Esophagus (tissue), 2 donors: Measurements from ENCODE around the gene AHCTF1. TPM values are rescaled to one million over a fixed set of nuclear protein-coding genes. Genes with fewer than 3 reads are reported as not detected.
"Not testable (repeated sequence)": the region's sequence is repeated elsewhere in the genome, so short reads cannot be mapped to it uniquely, and the experiment has no call there.

ENCODE experiments used
- H3K27ac ChIP-seq, 2 donors: one replicate each; pipeline ENCODE4 v1.5.1; 2013; ENCODE audit warnings: low read depth in 2 of 2, mild to moderate bottlenecking in 2 of 2, inconsistent platforms in 1 of 2, low read length in 1 of 2, moderate library complexity in 1 of 2
- H3K27me3 ChIP-seq, 2 donors: one replicate each; pipeline ENCODE4 v1.6.1; 2013; ENCODE audit warnings: low read length in 2 of 2, control low read depth in 1 of 2, mild to moderate bottlenecking in 1 of 2; ENCODE audit not compliant: insufficient read depth in 2 of 2, control insufficient read depth in 1 of 2
- H3K36me3 ChIP-seq, 2 donors: one replicate each; pipeline ENCODE4 v1.6.1; 2013; ENCODE audit warnings: low read length in 1 of 2; ENCODE audit not compliant: control insufficient read depth in 2 of 2, insufficient read depth in 2 of 2
- H3K4me1 ChIP-seq, 2 donors: one replicate each; pipeline ENCODE4 v1.6.1; 2013; ENCODE audit warnings: low read length in 1 of 2; ENCODE audit not compliant: control insufficient read depth in 2 of 2, insufficient read depth in 2 of 2
- H3K4me3 ChIP-seq, 2 donors: one replicate each; pipeline ENCODE4 v1.5.1; 2013; ENCODE audit warnings: low read length in 2 of 2, mild to moderate bottlenecking in 2 of 2, low read depth in 1 of 2, moderate library complexity in 1 of 2
- H3K9me3 ChIP-seq, 2 donors: one replicate each; pipeline ENCODE4 v1.6.1; 2013; ENCODE audit warnings: mild to moderate bottlenecking in 2 of 2, low read depth in 1 of 2, low read length in 1 of 2, moderate library complexity in 1 of 2; ENCODE audit not compliant: control insufficient read depth in 2 of 2, insufficient read depth in 1 of 2
- WGBS, 2 donors: extraction: QIAGEN DNeasy Blood & Tissue Kit; methylation state at CpG; one replicate each; pipeline ENCODE4 v1.1.7; 2013; 5-methylcytosine and 5-hydroxymethylcytosine counted together
- polyA plus RNA-seq, 2 donors: library from polyadenylated mRNA; stranded (reverse); fragments of 200-250 nt; gene quantifications; one replicate each; pipeline ENCODE4 v1.2.3, GENCODE V29; 2013
- donor health status: healthy with polysubstance abuse.
- donor health status: Bipolar disorder and iron deficiency.

AHCTF1 gene
- polyA plus RNA-seq, 2 donors: 5.5 to 7.3 TPM

DNA sequence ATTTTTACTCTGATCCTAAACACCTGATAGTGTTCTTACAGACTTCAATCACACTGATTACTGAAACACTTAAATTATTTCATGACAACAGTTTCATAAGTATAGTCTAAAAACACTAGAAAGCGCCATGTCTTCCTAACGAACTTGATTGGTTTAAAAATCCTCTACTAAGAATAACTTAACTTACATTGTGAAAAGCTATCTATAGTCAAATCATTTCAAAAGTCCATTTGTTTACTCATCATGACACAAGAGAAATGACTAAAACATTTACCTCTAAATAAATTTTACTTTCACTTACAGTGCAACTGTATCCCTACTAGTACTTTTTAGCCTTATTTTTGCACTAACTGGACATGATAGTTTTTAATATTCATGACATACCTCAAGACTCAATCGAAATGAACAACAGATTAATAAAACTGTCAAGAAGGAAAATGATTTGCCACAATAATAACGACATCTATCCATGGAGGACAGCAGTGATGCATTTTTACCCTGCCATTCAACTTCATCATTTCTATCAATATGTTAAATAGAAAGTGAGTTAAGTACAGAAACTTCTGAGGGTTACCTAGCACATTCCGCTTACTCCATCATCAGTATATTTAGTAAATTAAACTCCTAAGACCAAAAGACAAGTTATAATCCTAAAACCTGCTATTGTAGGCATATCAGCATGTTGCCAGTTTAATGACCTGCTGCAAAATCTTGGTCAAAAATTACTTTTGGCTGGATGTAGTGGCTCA is 38.4 kb downstream of the AHCTF1 start:
- H3K27me3 ChIP-seq: no peaks in the 10 kb centered on the region
- peaks cover 2 to 8% of the 10 kb centered on the region in 2 donors for H3K36me3 ChIP-seq
- no peak overlapping the region for H3K27ac ChIP-seq
- no peaks in the 10 kb centered on the region for H3K4me1 ChIP-seq
- 87 to 89% methylated on average over 5 of the region's 5 CpGs for WGBS, 2 donors
- no peaks in the 10 kb centered on the region for H3K9me3 ChIP-seq
- no peak overlapping the region for H3K4me3 ChIP-seq

- no peaks in the 10 kb centered on the region for H3K9me3 ChIP-seq
- no peaks in the 10 kb centered on the region for H3K4me1 ChIP-seq
- no peak overlapping the region for H3K4me3 ChIP-seq
- no peaks in the 10 kb centered on the region for H3K27me3 ChIP-seq
- H3K36me3 ChIP-seq: peaks cover 0 to 5% of the 10 kb centered on the region in 2 donors
- H3K27ac ChIP-seq: no peak overlapping the region
Observed at GRCh38 chr1:246891105-246891504, 40.6 kb downstream of the AHCTF1 start.

- Histone ChIP-seq H3K27me3 (no peaks in the 10 kb centered on the region), H3K36me3 (no peaks in the 10 kb centered on the region), H3K27ac (no peak overlapping the region), H3K9me3 (no peaks in the 10 kb centered on the region), H3K4me1 (no peaks in the 10 kb centered on the region), H3K4me3 (no peak overlapping the region)
- WGBS, 2 donors: 92 to 98% methylated on average over 2 of the region's 2 CpGs
Observed at GRCh38 chr1:246888522-246888921, 43.2 kb downstream of the AHCTF1 start.

- 73 to 78% methylated on average over 4 to 5 of the region's 5 CpGs for WGBS, 2 donors
- not testable (repeated sequence) for H3K36me3 ChIP-seq, H3K27ac ChIP-seq, H3K9me3 ChIP-seq, H3K27me3 ChIP-seq, H3K4me3 ChIP-seq, H3K4me1 ChIP-seq
Observed at GRCh38 chr1:246885389-246885788, 46.4 kb downstream of the AHCTF1 start.

GRCh38 chr1:246878551-246878950 is 53.2 kb downstream of the AHCTF1 start:
- 92 to 93% methylated on average over 4 of the region's 4 CpGs for WGBS, 2 donors
- Histone ChIP-seq H3K4me1 (no peaks in the 10 kb centered on the region), H3K27me3 (no peaks in the 10 kb centered on the region), H3K36me3 (no peaks in the 10 kb centered on the region), H3K9me3 (no peaks in the 10 kb centered on the region), H3K27ac (no peak overlapping the region), H3K4me3 (no peak overlapping the region)

DNA sequence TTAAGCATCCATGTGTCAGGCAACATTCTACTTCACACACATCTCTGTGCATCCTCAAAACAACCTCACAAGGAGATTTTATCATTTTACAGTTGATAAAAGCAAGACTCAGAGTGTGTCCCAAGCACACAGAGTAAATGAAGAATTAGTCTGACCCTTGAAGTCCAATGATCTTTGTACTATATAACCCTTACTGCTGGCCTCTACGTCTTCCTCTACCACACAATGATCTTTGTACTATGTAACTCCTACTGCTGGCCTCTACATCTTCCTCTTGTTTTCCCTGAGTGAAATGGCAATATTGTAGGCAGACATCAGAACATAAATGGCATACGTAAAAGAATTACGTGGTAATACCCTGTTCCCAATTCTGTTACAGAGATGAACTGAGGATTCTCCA is 55.3 kb downstream of the AHCTF1 start:
- Histone ChIP-seq H3K4me3 (no peak overlapping the region), H3K27ac (no peak overlapping the region), H3K4me1 (no peaks in the 10 kb centered on the region), H3K27me3 (no peaks in the 10 kb centered on the region), H3K9me3 (no peaks in the 10 kb centered on the region), H3K36me3 (peaks cover 0 to 6% of the 10 kb centered on the region in 2 donors)
- WGBS, 2 donors: 93 to 99% methylated on average over 3 of the region's 3 CpGs

DNA sequence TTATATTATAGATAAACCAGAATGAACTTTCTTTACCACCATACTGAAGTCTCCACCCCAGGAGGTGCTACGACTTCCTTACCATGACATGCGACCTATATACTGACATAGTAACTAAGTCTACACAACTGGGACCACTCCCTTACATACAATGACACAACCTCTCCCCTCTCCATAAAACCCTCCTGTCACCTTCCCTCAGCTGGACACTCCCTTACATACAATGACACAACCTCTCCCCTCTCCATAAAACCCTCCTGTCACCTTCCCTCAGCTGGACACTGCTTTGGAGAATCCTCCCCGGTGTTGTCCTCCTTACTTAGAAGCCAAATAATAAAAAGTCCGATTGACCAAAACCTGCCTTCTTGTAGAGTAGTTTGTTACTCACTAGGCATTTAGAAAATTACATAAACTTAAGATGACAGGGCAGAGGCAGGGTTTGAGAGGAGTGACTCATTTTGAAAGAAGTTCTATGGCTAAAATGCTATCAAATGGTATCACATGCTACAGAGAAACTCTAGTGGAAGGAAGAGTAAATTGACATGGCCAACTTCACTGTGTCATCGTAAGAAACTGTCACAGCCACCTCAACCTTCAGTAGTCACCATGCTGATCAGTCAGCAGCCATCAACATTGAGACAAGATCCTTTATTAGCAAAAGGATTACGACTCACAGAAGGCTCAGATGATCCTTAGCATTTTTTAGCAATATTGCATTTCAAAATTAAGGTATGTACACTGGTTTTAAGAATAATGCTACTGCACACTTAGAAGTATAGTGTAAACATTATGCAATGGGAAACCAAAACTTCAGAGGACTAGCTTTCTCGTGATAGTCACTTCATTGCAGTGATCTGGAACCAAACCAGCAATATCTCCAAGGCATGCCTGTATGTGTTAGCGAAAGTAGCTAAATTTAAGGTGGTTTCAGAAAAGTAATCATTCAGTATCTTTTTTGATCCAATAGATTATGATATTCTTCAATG is 56.4 kb downstream of the AHCTF1 start:
- H3K4me1 ChIP-seq: no peaks in the 10 kb centered on the region
- H3K27ac ChIP-seq: no peak overlapping the region
- no peaks in the 10 kb centered on the region for H3K27me3 ChIP-seq
- peaks cover 5 to 6% of the 10 kb centered on the region in 2 donors for H3K36me3 ChIP-seq
- no peak overlapping the region for H3K4me3 ChIP-seq
- no peaks in the 10 kb centered on the region for H3K9me3 ChIP-seq
- WGBS, 2 donors: 89 to 90% methylated on average over 8 of the region's 8 CpGs

DNA sequence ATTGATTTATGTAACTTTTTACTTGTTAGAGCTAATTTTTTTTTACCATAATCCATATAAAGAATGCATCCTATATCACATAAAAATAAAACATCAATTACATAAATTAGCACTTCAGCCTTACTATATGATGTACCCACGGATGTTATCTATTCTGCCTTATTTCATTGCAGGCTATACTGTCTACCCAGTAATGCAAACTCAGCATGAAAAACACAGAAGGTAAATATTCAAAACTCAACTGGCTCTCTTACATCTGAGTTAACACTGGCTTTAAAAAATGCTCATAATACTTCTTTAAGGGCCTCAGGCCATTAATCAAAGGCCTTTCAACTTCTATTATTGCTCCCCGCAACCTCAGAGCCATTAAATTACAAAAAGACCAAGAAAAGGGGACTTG is 65.8 kb downstream of the AHCTF1 start:
- Histone ChIP-seq H3K4me3 (no peak overlapping the region), H3K27ac (no peak overlapping the region), H3K36me3 (peaks cover 0 to 2% of the 10 kb centered on the region in 2 donors), H3K4me1 (no peaks in the 10 kb centered on the region), H3K9me3 (no peaks in the 10 kb centered on the region), H3K27me3 (no peaks in the 10 kb centered on the region)
- 91 to 93% methylated on average over 2 of the region's 2 CpGs for WGBS, 2 donors

GRCh38 chr1:246863791-246864190 is 68.0 kb downstream of the AHCTF1 start:
- H3K4me1 ChIP-seq, H3K9me3 ChIP-seq, H3K27me3 ChIP-seq, H3K4me3 ChIP-seq, H3K27ac ChIP-seq: not testable (repeated sequence)
- H3K36me3 ChIP-seq: peaks cover 4 to 10% of the 10 kb centered on the region in 2 donors
- WGBS, 2 donors: 96 to 97% methylated on average over 9 of the region's 9 CpGs
